Astrocyte (in vitro differentiated cells and primary cell): Measurements from ENCODE around the gene PRKAR2A. TPM values are rescaled to one million over a fixed set of nuclear protein-coding genes. Genes with fewer than 3 reads are reported as not detected.

ENCODE experiments used
- DNase-seq: peaks from one replicate; pipeline ENCODE4 v3.0.0-alpha.2; 2010; ENCODE audit warnings: low read depth
- FAIRE-seq: peaks from 2 replicates; lab custom pipeline; 2011; peaks lifted over from hg19 to GRCh38; lab: Jason Lieb, UNC
- H2AFZ ChIP-seq: 2 replicates; pipeline ENCODE4 v1.6.0; 2012; ENCODE audit warnings: low read depth, low read length, inconsistent platforms
- H3K27ac ChIP-seq: 2 replicates; pipeline ENCODE4 v1.5.1; 2011; ENCODE audit warnings: low read depth, low read length, inconsistent platforms
- H3K27me3 ChIP-seq: 2 replicates; pipeline ENCODE4 v1.6.0; 2011; ENCODE audit warnings: low read length, inconsistent platforms; ENCODE audit not compliant: insufficient read depth
- H3K36me3 ChIP-seq: 2 replicates; pipeline ENCODE4 v1.5.1; 2011; ENCODE audit warnings: low read length, inconsistent platforms; ENCODE audit not compliant: insufficient read depth
- H3K4me1 ChIP-seq: 2 replicates; pipeline ENCODE4 v1.5.1; 2011; ENCODE audit warnings: low read length, inconsistent platforms; ENCODE audit not compliant: insufficient read depth
- H3K4me2 ChIP-seq: 2 replicates; pipeline ENCODE4 v1.6.0; 2012; ENCODE audit warnings: low read length, inconsistent platforms
- H3K4me3 ChIP-seq: 2 replicates; pipeline ENCODE4 v1.5.1; 2011; ENCODE audit warnings: low read depth, mild to moderate bottlenecking, low read length, inconsistent platforms; ENCODE audit not compliant: insufficient read depth
- H3K79me2 ChIP-seq: 2 replicates; pipeline ENCODE4 v1.6.0; 2012; ENCODE audit warnings: mild to moderate bottlenecking, low read length, inconsistent platforms; ENCODE audit not compliant: insufficient read depth
- H3K9ac ChIP-seq: 2 replicates; pipeline ENCODE4 v1.6.0; 2012; ENCODE audit warnings: mild to moderate bottlenecking, low read length, inconsistent platforms
- H3K9me3 ChIP-seq: 2 replicates; pipeline ENCODE4 v1.5.1; 2012; ENCODE audit warnings: low read depth, mild to moderate bottlenecking, low read length, inconsistent platforms; ENCODE audit not compliant: insufficient read depth
- H4K20me1 ChIP-seq: 2 replicates; pipeline ENCODE4 v1.6.0; 2012; ENCODE audit warnings: low read length, inconsistent platforms; ENCODE audit not compliant: insufficient read depth
- H3K27ac Mint-ChIP-seq: one replicate; pipeline ENCODE4 v1.8.0; 2021; ENCODE audit warnings: mild to moderate bottlenecking, mixed read lengths; ENCODE audit not compliant: unreplicated experiment
- H3K27me3 Mint-ChIP-seq: one replicate; pipeline ENCODE4 v1.8.0; 2021; ENCODE audit warnings: low read depth, mixed read lengths; ENCODE audit not compliant: unreplicated experiment
- H3K36me3 Mint-ChIP-seq: one replicate; pipeline ENCODE4 v1.8.0; 2021; ENCODE audit warnings: low read depth, mixed read lengths; ENCODE audit not compliant: unreplicated experiment
- H3K4me1 Mint-ChIP-seq: one replicate; pipeline ENCODE4 v1.8.0; 2021; ENCODE audit warnings: low read depth, mixed read lengths; ENCODE audit not compliant: unreplicated experiment
- H3K4me3 Mint-ChIP-seq: one replicate; pipeline ENCODE4 v1.8.0; 2021; ENCODE audit warnings: mild to moderate bottlenecking, moderate library complexity, mixed read lengths; ENCODE audit not compliant: unreplicated experiment
- H3K9me3 Mint-ChIP-seq: one replicate; pipeline ENCODE4 v1.8.0; 2021; ENCODE audit warnings: mild to moderate bottlenecking, mixed read lengths; ENCODE audit not compliant: unreplicated experiment
- EZH2 ChIP-seq: IDR thresholded peaks from 2 replicates; pipeline ENCODE4 v1.6.1; 2012; ENCODE audit warnings: mild to moderate bottlenecking, low read length, inconsistent platforms; ENCODE audit not compliant: insufficient read depth
- total RNA-seq: library from RNA; stranded (reverse); gene quantifications from 2 replicates; pipeline ENCODE4 v1.2.1, GENCODE V29; 2021
- TF ChIP-seq, protein P1 (sequence below): IDR thresholded peaks from 2 replicates; pipeline ENCODE4 v1.5.1; 2011; ENCODE audit warnings: low read depth, mild to moderate bottlenecking, inconsistent platforms, low read length, moderate library complexity; ENCODE audit not compliant: insufficient read depth

PRKAR2A gene
- total RNA-seq, 1 donor from 2014 or later, result 52.5 TPM

DNA sequence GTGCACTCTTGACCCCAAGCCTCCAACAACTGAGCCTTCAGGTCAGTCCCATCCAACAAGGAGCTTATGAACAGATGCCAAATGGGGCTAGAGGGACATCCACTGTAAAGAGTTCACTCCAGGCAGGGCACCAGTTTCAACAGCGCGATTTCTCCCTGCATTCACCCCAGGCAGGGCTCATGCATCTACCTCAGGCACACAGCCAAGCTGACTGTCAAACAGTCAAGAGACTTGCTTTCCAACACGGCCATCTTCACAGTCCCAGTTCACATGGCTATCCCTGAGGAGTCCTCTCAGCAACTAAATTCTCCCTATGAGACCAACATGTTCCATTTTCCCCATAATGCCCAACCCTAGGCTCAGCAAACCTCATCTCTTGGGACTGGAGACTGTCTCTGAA lies 33.3 kb upstream of the PRKAR2A start:
- H3K4me1 ChIP-seq, result no peaks in the 10 kb centered on the region
- H2AFZ ChIP-seq, result no peak overlapping the region
- Mint-ChIP-seq H3K27me3 (no peaks in the 10 kb centered on the region), H3K36me3 (peaks cover 16% of the 10 kb centered on the region), H3K27ac (no peak overlapping the region), H3K4me3 (no peak overlapping the region), H3K9me3 (no peaks in the 10 kb centered on the region), H3K4me1 (peaks cover 3% of the 10 kb centered on the region)
- no peak overlapping the region for H3K27ac ChIP-seq
- H3K79me2 ChIP-seq, result no peaks in the 10 kb centered on the region
- TF ChIP-seq, protein P1, sequence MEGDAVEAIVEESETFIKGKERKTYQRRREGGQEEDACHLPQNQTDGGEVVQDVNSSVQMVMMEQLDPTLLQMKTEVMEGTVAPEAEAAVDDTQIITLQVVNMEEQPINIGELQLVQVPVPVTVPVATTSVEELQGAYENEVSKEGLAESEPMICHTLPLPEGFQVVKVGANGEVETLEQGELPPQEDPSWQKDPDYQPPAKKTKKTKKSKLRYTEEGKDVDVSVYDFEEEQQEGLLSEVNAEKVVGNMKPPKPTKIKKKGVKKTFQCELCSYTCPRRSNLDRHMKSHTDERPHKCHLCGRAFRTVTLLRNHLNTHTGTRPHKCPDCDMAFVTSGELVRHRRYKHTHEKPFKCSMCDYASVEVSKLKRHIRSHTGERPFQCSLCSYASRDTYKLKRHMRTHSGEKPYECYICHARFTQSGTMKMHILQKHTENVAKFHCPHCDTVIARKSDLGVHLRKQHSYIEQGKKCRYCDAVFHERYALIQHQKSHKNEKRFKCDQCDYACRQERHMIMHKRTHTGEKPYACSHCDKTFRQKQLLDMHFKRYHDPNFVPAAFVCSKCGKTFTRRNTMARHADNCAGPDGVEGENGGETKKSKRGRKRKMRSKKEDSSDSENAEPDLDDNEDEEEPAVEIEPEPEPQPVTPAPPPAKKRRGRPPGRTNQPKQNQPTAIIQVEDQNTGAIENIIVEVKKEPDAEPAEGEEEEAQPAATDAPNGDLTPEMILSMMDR, result no peak
- TF ChIP-seq EZH2, result no peak
- FAIRE-seq, result no peak
- H3K36me3 ChIP-seq, result no peaks in the 10 kb centered on the region
- DNase-seq, result no peak
- H3K4me2 ChIP-seq, result no peak overlapping the region
- no peaks in the 10 kb centered on the region for H4K20me1 ChIP-seq
- no peak overlapping the region for H3K9ac ChIP-seq
- H3K9me3 ChIP-seq, result no peaks in the 10 kb centered on the region
- H3K4me3 ChIP-seq, result no peak overlapping the region
- H3K27me3 ChIP-seq, result no peaks in the 10 kb centered on the region

DNA sequence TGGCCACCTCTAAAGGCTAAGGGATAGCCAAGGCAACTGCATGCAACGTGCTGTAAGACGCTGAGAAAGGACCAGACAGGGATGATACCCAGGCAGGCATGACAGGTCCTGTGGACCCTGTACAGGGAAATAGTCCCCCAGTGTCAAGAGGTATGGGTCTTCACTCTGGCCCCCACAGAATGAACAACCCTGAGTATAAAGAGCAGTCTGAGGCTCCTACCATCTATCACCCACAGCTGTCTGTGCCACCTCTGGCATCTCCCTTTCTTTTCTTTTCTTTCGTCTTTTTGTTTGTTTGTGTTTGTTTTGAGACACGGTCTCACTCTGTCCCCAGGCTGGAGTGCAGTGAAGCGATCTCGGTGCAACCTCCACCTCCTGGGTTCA lies 32.3 kb upstream of the PRKAR2A start:
- H3K27me3 ChIP-seq, result no peaks in the 10 kb centered on the region
- no peak overlapping the region for H3K4me2 ChIP-seq
- no peak overlapping the region for H2AFZ ChIP-seq
- no peak for FAIRE-seq
- no peaks in the 10 kb centered on the region for H4K20me1 ChIP-seq
- no peak overlapping the region for H3K9ac ChIP-seq
- no peak for TF ChIP-seq EZH2
- TF ChIP-seq, protein P1, result no peak
- H3K79me2 ChIP-seq, result no peaks in the 10 kb centered on the region
- H3K4me1 ChIP-seq, result no peaks in the 10 kb centered on the region
- Mint-ChIP-seq H3K4me3 (no peak overlapping the region), H3K36me3 (peaks cover 11% of the 10 kb centered on the region), H3K9me3 (no peaks in the 10 kb centered on the region), H3K27ac (no peak overlapping the region), H3K4me1 (peaks cover 3% of the 10 kb centered on the region), H3K27me3 (no peaks in the 10 kb centered on the region)
- no peak for DNase-seq
- H3K36me3 ChIP-seq, result no peaks in the 10 kb centered on the region
- no peak overlapping the region for H3K4me3 ChIP-seq
- no peaks in the 10 kb centered on the region for H3K9me3 ChIP-seq
- H3K27ac ChIP-seq, result no peak overlapping the region

DNA sequence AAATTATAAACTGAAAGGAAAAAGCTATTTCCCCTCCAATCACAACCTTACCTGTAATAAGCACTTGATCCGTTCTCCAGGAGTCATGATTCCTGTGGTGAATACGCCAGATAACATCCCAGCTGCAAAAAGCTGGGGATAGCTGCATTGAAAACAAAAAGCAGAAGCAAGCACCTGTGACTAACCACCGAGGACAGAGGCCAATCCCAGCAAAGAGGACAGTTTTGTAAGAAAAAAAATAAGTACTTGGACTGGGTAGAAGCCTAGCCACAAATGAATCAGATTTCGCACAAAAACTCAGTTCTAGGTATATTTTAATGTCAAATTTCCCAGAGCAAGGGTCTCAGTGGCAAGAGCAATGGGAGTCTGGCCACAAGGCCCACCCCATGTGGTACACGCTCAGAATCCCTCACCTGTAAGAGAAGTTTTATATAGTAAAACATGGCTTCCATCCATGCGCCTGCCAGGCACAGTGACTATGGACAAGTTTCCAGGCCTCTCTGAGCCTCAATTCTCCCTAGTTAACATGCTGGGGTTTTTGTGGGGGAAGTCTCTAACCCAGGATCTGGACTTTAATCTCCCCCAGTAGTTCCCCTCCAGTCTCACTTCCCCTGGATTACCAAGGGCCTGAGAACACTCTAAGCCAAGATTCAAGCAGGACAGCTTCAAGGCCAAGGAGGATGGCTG lies 31.8 kb upstream of the PRKAR2A start:
- H3K36me3 Mint-ChIP-seq, result peaks cover 11% of the 10 kb centered on the region

More for the DNA sequence above, 31.8 kb upstream of the PRKAR2A start:
- Mint-ChIP-seq H3K4me3 (no peak overlapping the region), H3K27me3 (no peaks in the 10 kb centered on the region), H3K4me1 (peaks cover 3% of the 10 kb centered on the region), H3K9me3 (no peaks in the 10 kb centered on the region), H3K27ac (no peak overlapping the region)
- FAIRE-seq, result no peak
- no peak for DNase-seq
- Histone ChIP-seq H3K36me3 (no peaks in the 10 kb centered on the region), H3K27me3 (no peaks in the 10 kb centered on the region), H3K9ac (no peak overlapping the region), H3K4me2 (no peak overlapping the region), H3K4me3 (no peak overlapping the region), H3K4me1 (no peaks in the 10 kb centered on the region), H4K20me1 (no peaks in the 10 kb centered on the region), H3K9me3 (no peaks in the 10 kb centered on the region), H2AFZ (no peak overlapping the region), H3K79me2 (no peaks in the 10 kb centered on the region), H3K27ac (no peak overlapping the region)
- no peak for TF ChIP-seq EZH2
- TF ChIP-seq, protein P1, result no peak
